Measurements from ENCODE around the gene UBE2V1.

DNA sequence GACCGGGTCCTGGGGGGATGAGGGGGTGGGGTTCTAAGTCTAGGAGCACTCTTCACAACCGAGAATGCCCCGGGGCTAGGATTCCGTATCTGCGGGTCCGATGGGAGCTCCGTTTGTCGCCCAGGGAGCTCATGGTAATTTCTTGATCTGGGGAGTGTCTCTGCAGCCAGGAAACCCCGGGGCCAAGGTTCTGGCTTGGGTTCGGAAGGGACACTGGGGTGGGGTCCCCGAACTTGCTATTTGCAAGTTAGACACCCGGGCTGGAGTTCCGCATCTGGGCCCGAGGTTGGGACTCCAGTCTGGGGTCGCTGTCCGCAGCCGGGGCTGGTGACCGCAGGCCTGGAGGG lies 40.2 kb upstream of the UBE2V1 start:
- TF ChIP-seq, protein P1, sequence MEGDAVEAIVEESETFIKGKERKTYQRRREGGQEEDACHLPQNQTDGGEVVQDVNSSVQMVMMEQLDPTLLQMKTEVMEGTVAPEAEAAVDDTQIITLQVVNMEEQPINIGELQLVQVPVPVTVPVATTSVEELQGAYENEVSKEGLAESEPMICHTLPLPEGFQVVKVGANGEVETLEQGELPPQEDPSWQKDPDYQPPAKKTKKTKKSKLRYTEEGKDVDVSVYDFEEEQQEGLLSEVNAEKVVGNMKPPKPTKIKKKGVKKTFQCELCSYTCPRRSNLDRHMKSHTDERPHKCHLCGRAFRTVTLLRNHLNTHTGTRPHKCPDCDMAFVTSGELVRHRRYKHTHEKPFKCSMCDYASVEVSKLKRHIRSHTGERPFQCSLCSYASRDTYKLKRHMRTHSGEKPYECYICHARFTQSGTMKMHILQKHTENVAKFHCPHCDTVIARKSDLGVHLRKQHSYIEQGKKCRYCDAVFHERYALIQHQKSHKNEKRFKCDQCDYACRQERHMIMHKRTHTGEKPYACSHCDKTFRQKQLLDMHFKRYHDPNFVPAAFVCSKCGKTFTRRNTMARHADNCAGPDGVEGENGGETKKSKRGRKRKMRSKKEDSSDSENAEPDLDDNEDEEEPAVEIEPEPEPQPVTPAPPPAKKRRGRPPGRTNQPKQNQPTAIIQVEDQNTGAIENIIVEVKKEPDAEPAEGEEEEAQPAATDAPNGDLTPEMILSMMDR (IDR thresholded peaks at IDR 0.05; ENCODE audit: low read depth, low read length) = no peak
- no peak for TF ChIP-seq EZH2phosphoT487 (IDR thresholded peaks at IDR 0.05; ENCODE audit: low read depth)
